M059J (cell line): Measurements from ENCODE around the gene LRRC4B. TPM values are rescaled to one million over a fixed set of nuclear protein-coding genes. Genes with fewer than 3 reads are reported as not detected.
A peak's percentile ranks its signal among the peaks of the same experiment; 100 is the strongest.

Experiments used
- DNase-seq: peaks from one replicate; pipeline ENCODE4 v3.0.0-alpha.2; 2012; ENCODE audit warnings: low read depth
- total RNA-seq: library from RNA; depleted of rRNA; stranded (reverse); fragments of >200 nt; shearing (Covaris generic); gene quantifications from 2 replicates; pipeline ENCODE4 v1.2.3, GENCODE V29; 2014

LRRC4B gene
- total RNA-seq, 1 experiment from 2014 or later: not detected

DNA sequence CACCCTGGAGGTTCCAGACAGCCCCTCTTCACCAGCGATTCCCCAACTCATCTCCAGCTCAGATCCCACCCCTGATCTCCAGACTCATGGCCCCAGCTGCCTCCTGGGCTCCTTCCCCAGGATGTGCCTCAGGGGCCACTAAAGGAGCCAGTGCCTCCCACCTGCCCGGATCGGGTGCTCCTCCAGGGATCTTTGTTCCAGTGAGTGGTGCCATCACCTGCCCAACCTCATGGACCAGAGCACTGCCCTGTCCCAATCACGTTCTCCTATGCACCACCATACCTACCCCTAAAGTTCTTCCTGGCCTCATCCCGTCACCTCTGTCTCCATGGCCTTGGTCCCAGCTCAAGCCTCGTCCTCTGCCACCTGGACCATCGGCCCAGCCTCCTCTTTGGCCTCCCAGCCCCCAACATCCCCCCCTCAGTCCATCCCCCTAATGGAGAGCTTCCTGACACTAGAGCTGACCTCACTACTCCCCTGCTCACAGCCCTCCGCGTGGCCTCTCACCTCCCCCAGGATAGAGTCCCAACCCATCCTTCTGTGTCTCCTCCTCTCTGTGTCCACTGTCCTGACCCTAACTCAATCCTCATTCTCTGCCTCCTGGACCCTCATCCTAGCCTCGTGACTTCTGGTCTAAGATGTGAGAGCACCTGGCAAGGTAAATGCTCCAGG, 82.8 kb downstream of the LRRC4B start:
- DNase-seq: no peak

GRCh38 chr19:50482916-50483315, 85.3 kb downstream of the LRRC4B start:
- no peak for DNase-seq

- DNase-seq: no peak
Observed at GRCh38 chr19:50482271-50482855, 85.9 kb downstream of the LRRC4B start.

DNA sequence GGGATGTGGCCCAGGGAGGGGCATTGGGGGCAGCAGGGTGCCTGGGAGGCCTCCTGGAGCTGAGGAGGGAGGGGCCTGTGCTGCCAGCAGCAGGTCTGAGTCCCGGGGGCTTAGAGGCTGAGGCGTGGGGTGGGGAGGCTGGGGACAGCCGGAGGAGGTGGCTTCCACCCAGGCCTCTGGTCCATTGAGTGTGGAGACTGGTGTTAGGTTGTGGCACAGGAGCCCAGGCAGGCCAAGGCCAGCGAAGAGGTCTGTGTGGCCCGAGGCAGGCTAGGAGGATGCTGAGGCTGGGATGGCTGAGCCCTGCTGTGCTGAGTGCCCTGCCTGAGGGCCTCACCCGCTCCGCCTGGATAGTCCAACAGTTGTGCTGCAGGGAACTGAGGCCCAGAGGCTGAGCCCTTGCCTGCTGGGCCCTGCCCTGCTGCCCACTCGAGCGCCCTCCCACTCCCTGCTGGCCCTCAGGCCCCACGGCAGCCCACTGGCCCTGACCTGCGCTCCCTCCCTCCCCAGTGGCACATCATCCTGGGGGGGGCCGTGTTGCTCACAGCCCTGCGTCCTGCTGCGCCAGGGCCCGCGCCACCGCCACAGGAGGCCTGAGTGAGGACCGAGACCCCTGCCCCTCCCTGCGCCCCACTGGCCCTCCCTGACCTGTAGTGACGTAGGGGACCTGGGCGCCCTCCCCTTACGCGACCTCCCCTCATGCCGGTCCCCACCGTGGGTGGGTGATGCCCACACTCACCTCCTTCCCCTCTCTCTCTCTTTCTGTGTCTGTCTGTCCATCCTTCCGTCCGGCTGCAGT, 86.7 kb downstream of the LRRC4B start:
- no peak for DNase-seq

DNA sequence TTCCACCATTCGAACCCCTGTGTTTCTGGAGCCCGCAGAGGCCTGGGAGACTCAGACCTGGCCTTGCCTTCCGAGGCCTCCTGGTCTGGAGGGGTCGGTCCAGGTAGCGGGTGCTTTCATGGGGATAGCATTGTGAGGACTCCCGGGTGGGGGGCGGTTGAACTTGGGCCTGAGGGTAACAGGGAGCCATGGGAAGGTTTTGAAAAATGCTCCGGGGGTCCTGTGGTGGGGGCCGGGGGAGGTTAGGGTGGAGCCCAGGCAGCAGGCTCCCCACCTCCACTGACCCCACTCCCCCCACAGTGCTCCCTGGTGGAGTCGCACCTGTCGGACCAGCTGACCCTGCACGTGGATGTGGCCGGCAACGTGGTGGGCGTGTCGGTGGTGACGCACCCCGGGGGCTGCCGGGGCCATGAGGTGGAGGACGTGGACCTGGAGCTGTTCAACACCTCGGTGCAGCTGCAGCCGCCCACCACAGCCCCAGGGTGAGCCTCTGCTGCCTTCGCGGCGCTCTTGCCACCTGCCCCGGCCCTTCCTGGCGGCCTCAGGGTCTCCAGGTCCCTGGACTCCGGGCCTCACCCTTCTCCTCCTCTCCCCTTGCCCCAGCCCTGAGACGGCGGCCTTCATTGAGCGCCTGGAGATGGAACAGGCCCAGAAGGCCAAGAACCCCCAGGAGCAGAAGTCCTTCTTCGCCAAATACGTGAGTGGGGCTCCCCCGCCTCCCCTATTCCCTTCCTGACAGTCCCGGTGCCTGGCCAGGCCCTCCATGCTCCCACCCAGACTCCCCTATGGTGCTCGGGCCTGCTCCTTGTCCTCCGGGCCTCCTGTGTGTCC, 87.7 kb downstream of the LRRC4B start:
- no peak for DNase-seq

GRCh38 chr19:50479761-50480251, 88.4 kb downstream of the LRRC4B start:
- DNase-seq: no peak

- peak; percentile 31 for DNase-seq
Observed at GRCh38 chr19:50478901-50479715, 89.1 kb downstream of the LRRC4B start.

- DNase-seq: no peak
Observed at GRCh38 chr19:50477751-50478515, 90.3 kb downstream of the LRRC4B start.

DNA sequence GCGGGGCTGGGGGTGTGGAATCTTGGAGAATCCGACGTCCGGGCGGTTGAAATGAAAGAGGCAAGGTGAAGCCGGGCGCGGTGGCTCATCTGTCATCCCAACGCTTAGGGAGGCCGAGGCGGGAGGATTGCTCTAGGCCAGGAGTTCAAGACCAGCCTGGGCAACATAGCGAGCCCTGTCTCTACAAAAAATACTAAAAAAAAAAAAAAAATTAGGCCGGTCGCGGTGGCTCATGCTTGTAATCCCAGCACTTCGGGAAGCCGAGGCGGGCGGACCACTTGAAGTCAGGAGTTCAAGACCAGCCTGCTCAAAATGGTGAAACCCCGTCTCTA, 91.4 kb downstream of the LRRC4B start:
- DNase-seq: no peak

- peak; percentile 68 for DNase-seq
Observed at GRCh38 chr19:50476224-50476906, 91.9 kb downstream of the LRRC4B start, which contains the start of the genes EMC10 and GARIN5A. Gene EMC10 (plus strand): TSS chr19:50476507. CDS start chr19:50476545, 38 bp downstream. Gene GARIN5A (minus strand): TSS chr19:50476848. CDS start chr19:50476388, 460 bp downstream.

DNA sequence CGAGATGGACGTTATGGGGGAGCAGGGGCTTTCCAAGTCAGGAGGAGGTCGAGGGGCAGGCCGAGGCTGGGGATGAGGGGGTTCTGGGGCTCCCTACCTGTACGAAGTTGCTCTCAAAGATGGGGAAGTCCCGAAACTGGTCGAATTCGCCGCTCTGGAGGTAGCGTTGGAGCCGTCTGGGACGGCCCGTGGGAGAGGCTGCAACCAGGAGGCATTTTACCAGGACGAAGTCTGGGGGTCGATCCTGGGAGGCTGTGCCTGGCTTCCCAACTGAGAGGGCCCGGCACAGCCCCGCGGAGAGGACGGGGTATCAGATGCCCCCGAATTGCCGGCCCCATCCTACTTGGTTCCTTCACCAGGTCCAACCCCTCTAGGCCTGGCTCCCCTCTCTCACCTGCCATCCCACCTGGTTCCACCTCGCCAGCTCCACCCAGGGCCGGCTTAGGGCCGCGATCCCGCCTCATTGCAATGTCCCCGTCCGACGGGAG, 92.5 kb downstream of the LRRC4B start:
- DNase-seq: no peak

- DNase-seq: no peak
Observed at GRCh38 chr19:50475101-50475568, 93.1 kb downstream of the LRRC4B start.

DNA sequence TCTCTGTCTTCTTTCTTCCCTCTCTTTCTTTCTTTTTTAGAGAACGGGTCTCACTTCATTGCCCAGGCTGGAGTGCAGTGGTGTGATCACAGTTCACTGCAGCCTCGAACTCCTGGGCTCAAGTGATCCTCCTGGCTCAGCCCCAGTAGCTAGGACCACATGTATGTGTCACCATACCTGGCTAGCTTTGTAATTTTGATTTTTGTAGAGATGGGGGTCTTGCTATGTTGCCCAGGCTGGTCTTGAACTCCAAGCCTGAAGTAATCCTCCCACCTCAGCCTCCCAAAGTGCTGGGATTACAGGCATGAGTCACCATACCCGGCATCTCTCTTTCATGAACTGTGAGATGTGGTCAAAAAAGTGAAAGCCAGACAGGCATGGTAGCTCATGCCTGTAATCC, 94.9 kb downstream of the LRRC4B start:
- peak; percentile 52 for DNase-seq

GRCh38 chr19:50468818-50469217, 99.4 kb downstream of the LRRC4B start:
- no peak for DNase-seq

DNA sequence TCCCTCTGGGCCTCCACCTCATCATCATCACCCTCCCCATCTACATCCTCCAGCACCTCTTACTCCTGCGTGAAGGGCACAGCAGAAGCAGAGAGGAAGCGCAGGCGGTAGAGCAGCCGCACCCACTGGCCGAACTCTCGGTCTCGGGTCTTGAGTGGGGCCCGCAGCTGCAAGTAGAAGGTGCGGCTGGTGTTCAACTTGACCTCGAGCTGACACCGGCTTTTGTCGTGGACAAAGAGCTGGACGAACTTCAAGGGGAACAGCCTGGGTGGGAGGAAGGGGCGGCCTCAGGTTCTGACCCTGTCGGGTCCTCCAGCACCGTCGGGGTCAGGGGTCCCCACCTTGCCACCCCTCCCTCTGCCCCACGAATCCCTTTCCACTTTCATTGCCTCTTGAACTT, 100.7 kb downstream of the LRRC4B start:
- DNase-seq: no peak
